Measurements from ENCODE around the gene ASIC4.

GRCh38 chr2:219544567-219544966 is 30.3 kb downstream of the ASIC4 start:
- no peak for TF ChIP-seq CTCF (IDR thresholded peaks at IDR 0.05; ENCODE audit: low read depth, low read length, poor library complexity, severe bottlenecking)
- no peak for TF ChIP-seq EZH2phosphoT487 (IDR thresholded peaks at IDR 0.05; ENCODE audit: borderline replicate concordance, low read length)

Data from DOHH2 (cell line).